Right lobe of liver (tissue), 4 donors: ENCODE data around the gene MED22.

Experiments
- POLR2A ChIP-seq: fragments of 450-650 bp; IDR thresholded peaks from one replicate; pipeline ENCODE4 v1.6.1; 2017; ENCODE audit warnings: antibody characterized with exemption, mild to moderate bottlenecking
- TF ChIP-seq, protein P1 (sequence below), 4 donors: fragments of 200-600 bp in 3 of 4; fragments of 450-650 bp in 1 of 4; IDR thresholded peaks; one replicate each; pipeline versions ENCODE4 v1.5.1 to v1.8.0; 2016 to 2022; ENCODE audit warnings: antibody characterized with exemption in 4 of 4, mild to moderate bottlenecking in 2 of 4
- donor health status: DM: no; HTN: no; CAD: no.
- donor health status: DM: no; HTN: no; CAD: no.
- donor health status: DM: no; HTN: yes; CAD: no.

DNA sequence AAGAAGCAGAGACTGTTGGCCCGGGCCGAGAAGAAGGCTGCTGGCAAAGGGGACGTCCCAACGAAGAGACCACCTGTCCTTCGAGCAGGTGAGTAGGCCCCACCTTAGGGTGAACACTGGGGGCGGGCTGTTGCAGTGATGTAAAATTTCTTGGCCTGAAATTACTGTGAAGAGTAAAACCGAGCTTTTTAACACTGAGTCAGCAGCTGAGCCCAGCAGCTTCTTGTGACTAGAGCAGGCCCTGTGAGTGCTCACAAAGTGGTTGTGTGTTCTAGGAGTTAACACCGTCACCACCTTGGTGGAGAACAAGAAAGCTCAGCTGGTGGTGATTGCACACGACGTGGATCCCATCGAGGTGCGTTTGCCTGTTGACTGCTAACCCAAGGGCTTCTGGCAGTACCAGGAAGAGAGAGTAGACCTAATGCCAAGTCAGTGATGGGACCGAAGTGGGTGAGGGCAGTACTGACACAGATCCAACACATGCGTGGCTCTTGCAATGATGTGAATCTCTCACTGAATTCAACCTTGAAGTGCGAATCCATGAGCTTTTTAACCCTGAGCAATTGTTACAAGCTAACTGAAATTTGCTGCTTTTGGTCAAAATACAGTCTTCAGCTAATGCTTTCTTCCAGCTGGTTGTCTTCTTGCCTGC is 2.2 kb upstream of the MED22 start:
- TF ChIP-seq, protein P1, sequence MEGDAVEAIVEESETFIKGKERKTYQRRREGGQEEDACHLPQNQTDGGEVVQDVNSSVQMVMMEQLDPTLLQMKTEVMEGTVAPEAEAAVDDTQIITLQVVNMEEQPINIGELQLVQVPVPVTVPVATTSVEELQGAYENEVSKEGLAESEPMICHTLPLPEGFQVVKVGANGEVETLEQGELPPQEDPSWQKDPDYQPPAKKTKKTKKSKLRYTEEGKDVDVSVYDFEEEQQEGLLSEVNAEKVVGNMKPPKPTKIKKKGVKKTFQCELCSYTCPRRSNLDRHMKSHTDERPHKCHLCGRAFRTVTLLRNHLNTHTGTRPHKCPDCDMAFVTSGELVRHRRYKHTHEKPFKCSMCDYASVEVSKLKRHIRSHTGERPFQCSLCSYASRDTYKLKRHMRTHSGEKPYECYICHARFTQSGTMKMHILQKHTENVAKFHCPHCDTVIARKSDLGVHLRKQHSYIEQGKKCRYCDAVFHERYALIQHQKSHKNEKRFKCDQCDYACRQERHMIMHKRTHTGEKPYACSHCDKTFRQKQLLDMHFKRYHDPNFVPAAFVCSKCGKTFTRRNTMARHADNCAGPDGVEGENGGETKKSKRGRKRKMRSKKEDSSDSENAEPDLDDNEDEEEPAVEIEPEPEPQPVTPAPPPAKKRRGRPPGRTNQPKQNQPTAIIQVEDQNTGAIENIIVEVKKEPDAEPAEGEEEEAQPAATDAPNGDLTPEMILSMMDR (IDR thresholded peaks at IDR 0.05) = no peak
- no peak for TF ChIP-seq POLR2A
